ENCODE measurements around the gene ZYX. TPM values are rescaled to one million over a fixed set of nuclear protein-coding genes. Genes with fewer than 3 reads are reported as not detected.

Gene ZYX
- total RNA-seq, 1 experiment from 2014 or later = 132 TPM

- intact Hi-C loops (cut with micrococcal nuclease; ENCODE audit: unreplicated experiment) = loop anchor here (2.0 kb wide), 1 partner anchor 21 kb away; no protein-coding TSS in a partner anchor
- Histone ChIP-seq H3K9me3 (ENCODE audit: low read depth, low read length, poor library complexity, severe bottlenecking) (no peaks in the 10 kb centered on the region), H3K27ac (ENCODE audit: low read depth, low read length, poor library complexity, severe bottlenecking) (no peak overlapping the region), H3K27me3 (replicated peaks; ENCODE audit: insufficient read depth, low read depth, low read length, poor library complexity) (peaks cover 25% of the 10 kb centered on the region), H3K36me3 (ENCODE audit: insufficient read depth, low read length, poor library complexity, severe bottlenecking) (no peaks in the 10 kb centered on the region), H3K4me1 (ENCODE audit: insufficient read depth, low read length, poor library complexity, severe bottlenecking) (no peaks in the 10 kb centered on the region), H3K4me3 (ENCODE audit: low read depth, low read length, poor library complexity, severe bottlenecking) (no peak overlapping the region)
- BruUV-seq (replicated peaks) = no TSS peak
- CTCF ChIA-PET = no interaction called here
- POLR2A ChIA-PET (ENCODE audit: low non-redundant PET) = no interaction called here
- no peak for DNase-seq (ENCODE audit: low spot score)
- TF ChIP-seq CTCF (conservative IDR thresholded peaks at IDR 0.05; ENCODE audit: low read depth, low read length) (no peak), EZH2 (IDR thresholded peaks at IDR 0.05; ENCODE audit: borderline replicate concordance, low read depth, low read length, poor library complexity, severe bottlenecking) (no peak)
Measured at GRCh38 chr7:143341842-143342241, 39.3 kb upstream of the ZYX start.

DNA sequence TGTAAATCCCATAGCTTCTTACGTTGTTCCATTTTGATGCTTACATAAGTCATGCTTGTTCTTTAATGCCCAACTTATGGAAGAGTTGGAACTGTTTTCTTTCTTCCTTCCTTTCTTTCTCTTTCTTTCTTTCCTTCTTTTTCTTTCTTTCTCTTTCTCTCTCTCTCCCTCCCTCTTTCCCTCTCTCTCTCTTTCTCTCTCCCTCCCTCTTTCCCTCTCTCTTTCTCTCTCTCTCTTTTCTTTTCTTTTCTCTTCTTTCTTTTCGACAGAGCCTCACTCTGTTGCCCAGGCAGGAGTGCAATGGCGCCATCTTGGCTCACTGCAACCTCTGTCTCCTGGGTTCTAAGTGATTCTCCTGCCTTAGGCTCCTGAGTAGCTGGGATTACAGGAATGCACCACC is 37.5 kb upstream of the ZYX start:
- Histone ChIP-seq H3K9me3 (ENCODE audit: low read depth, low read length, poor library complexity, severe bottlenecking) (no peaks in the 10 kb centered on the region), H3K27ac (ENCODE audit: low read depth, low read length, poor library complexity, severe bottlenecking) (no peak overlapping the region), H3K4me3 (ENCODE audit: low read depth, low read length, poor library complexity, severe bottlenecking) (no peak overlapping the region), H3K4me1 (ENCODE audit: insufficient read depth, low read length, poor library complexity, severe bottlenecking) (no peaks in the 10 kb centered on the region), H3K27me3 (replicated peaks; ENCODE audit: insufficient read depth, low read depth, low read length, poor library complexity) (peaks cover 30% of the 10 kb centered on the region), H3K36me3 (ENCODE audit: insufficient read depth, low read length, poor library complexity, severe bottlenecking) (no peaks in the 10 kb centered on the region)
- TF ChIP-seq EZH2 (IDR thresholded peaks at IDR 0.05; ENCODE audit: borderline replicate concordance, low read depth, low read length, poor library complexity, severe bottlenecking) = no peak
- no peak for TF ChIP-seq CTCF (conservative IDR thresholded peaks at IDR 0.05; ENCODE audit: low read depth, low read length)
- DNase-seq (ENCODE audit: low spot score) = no peak
- no TSS peak for BruUV-seq (replicated peaks)
- intact Hi-C loops (cut with micrococcal nuclease; ENCODE audit: unreplicated experiment) = loop anchor here (2.0 kb wide), 1 partner anchor 23 kb away; no protein-coding TSS in a partner anchor
- CTCF ChIA-PET = no interaction called here
- POLR2A ChIA-PET (ENCODE audit: low non-redundant PET) = no interaction called here

DNA sequence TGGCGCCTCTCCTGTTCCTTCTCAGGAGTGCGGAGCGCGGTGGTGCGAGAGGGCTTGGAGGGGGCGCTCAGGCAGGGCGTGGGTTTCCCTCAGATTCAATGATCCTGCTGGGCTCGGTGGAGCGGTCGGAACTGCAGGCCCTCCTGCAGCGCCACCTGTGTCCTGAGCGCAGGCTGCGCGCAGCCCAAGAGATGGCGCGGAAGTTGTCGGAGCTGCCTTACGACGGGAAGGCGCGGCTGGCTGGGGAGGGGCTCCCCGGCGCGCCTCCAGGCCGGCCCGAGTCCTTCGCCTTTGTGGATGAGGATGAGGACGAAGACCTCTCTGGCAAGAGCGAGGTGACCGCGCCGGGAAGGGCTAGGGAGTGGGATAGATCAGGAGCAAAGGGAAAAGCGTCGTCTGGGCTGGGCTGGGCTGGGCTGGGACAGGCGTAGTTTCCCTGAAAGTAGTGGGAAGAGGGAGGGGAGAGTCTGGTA is 35.7 kb upstream of the ZYX start:
- Histone ChIP-seq H3K36me3 (ENCODE audit: insufficient read depth, low read length, poor library complexity, severe bottlenecking) (no peaks in the 10 kb centered on the region), H3K27me3 (replicated peaks; ENCODE audit: insufficient read depth, low read depth, low read length, poor library complexity) (peaks cover 25% of the 10 kb centered on the region), H3K4me3 (ENCODE audit: low read depth, low read length, poor library complexity, severe bottlenecking) (no peak overlapping the region), H3K27ac (ENCODE audit: low read depth, low read length, poor library complexity, severe bottlenecking) (no peak overlapping the region), H3K4me1 (ENCODE audit: insufficient read depth, low read length, poor library complexity, severe bottlenecking) (no peaks in the 10 kb centered on the region), H3K9me3 (ENCODE audit: low read depth, low read length, poor library complexity, severe bottlenecking) (no peaks in the 10 kb centered on the region)
- ChIA-PET CTCF (no interaction called here), POLR2A (ENCODE audit: low non-redundant PET) (interaction anchor here (0.5 kb wide), 1 partner anchor 60 kb away, joined by 5 read pairs; no protein-coding TSS in a partner anchor)
- peak; percentile 58 for TF ChIP-seq CTCF (conservative IDR thresholded peaks at IDR 0.05; ENCODE audit: low read depth, low read length)
- no peak for TF ChIP-seq EZH2 (IDR thresholded peaks at IDR 0.05; ENCODE audit: borderline replicate concordance, low read depth, low read length, poor library complexity, severe bottlenecking)
- BruUV-seq (replicated peaks) = no TSS peak
- peak; percentile 26 for DNase-seq (ENCODE audit: low spot score)
- intact Hi-C loops (cut with micrococcal nuclease; ENCODE audit: unreplicated experiment) = no loop called here

All from A673 (cell line).